HUDEP-2 (cell line): ENCODE results near the gene FHIT.

ENCODE experiments used
- DNase-seq, 76 experiments: peaks; one replicate each; lab custom pipeline; 2025; ENCODE audit not compliant: unreplicated experiment in 76 of 76; lab: John Stamatoyannopoulos, UW

Gene FHIT

DNA sequence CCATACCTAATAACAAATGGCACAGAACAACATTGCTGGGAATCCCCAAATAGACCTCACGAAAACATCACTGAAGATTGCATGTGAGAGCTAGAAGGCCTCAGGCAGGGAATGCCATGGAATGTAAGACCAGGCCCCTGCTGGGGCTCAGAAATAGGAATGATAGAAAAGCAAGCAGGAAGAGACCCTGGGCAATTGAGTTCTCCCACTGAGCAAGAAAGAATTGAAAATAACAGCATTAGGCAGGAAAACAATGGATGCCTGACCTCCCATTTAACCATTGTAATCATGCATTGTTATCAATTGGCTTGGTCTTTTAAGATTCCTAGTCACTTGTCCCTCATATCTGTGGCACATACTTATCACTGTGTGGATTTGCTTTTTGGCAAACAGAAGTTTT lies 581.6 kb downstream of the FHIT start:
- no peak for DNase-seq

DNA sequence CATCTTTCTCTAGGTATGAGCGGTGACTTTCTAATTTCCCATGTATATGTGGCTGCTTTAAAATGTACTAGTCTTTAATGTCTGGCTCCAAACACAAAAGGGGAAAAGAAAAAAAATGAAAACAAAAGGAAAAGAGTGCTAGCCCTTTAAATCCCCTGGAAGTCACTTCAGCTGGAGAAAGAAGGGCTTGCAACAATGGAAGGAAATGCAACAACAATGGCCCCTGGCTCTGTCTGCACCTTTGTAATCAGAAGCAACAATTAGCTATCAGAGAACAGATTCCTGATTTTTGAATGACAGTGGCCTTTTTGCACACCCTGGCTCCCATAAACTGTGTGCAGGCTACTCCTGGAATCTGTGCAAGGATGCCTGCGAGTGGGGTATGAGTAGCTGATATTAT lies 591.2 kb downstream of the FHIT start:
- DNase-seq, result no peak

DNA sequence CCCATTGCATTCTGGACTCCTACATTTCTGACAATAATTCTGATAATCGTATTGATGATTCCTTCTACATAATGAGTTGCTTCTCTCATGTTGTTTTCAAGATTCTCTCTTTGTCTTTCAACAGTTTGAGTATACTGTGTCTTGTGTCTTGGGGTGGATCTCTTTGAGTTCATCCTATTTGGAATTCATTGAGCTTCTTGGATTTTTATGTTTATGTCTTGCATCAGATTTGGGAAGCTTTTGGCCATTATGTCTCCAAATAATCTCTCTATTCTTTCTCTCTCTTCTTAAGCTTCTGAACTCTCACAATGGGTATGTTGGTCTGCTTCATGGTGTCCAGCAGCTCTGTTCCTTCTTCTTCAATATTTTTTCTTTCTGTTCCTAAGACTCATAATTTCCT lies 592.2 kb downstream of the FHIT start:
- DNase-seq, result no peak

DNA sequence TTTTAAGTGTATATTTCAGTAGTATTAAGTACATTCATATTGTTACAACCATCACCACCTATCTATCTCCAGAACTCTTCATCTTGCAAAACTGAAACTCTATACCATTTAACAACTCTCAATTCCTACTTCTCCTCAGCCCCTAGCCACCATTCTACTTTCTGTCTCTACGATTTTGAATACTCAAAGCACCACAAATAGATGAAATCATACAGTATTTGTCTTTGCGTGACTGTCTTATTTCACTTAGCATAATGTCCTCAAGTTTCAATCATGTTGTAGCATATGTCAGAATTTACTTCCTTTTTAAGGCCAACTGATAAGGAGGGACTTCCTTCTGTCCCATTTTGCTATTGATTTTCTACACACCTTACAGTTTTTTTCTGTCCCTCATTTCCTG lies 593.3 kb downstream of the FHIT start:
- DNase-seq, result no peak

DNA sequence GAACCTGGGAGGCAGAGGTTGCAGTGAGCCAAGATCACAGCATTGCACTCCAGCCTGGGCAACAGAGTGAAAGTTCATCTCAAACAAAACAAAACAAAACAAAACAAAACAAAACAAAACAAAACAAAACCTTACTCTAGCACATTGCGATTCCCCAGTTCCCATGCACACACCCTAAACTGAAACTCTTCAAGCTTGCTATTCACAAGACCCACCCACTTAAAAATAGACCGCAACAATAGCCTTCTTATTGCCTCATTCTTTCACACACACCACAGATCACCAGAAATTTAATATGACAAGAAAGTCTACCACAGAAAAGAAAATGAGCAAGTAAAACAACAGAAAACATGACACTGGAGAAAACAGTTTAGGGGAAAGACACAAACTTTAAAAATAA lies 598.4 kb downstream of the FHIT start:
- DNase-seq, result no peak

DNA sequence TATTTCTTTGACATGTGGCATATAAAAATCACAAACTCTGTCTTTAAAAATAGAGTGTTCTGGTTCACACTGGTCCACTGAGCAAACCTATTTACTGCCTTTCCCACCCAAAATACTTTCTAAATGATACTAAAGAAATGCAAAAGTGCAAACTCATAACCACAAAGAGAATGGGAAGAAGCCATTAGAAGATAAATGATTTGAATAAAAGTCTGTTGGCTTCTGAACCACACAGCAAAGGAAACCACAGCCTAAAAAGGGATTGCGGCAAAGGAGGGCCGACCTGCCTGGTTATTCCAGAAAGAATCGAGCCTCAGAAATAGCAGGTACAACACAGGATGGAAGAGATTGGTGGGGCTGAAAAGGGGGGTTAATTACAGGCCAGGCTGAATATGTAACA lies 599.5 kb downstream of the FHIT start:
- DNase-seq, result no peak

DNA sequence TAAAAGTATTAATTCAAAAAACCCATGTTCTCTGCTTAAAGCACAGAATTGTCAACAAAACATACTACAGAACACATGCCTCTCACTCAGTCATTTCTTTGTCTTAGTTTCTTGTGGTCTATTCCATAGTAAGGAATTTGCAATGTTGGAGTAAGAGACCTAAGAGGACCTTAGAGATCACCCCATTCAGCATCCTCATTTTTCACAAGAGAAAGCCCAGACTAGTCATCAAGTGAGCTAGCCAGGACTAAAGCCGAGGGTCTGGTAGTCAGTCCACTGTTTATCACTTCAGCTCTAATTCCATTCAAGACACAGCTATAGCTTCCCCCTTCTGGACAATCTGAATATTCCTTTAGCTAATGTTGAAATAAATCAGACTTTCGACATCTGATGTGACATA lies 601.1 kb downstream of the FHIT start:
- DNase-seq, result no peak

DNA sequence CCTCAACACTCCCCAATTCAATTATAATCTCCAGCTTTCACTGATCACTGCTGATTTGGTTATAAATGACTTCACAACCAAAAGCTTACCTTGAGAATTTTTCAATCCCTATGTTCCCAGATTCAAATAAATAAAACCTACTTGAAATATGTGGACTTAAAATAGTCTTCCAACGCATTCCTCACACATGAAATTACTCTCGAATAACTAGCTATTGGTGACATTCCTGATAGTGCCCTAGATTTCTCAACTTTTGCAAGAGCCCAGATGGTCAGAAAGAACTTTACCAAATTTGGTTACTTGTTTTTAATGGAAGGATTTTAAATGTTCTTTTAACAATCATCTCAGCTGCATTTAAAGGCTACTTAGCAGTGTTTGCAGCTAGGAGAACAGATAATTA lies 605.5 kb downstream of the FHIT start:
- no peak for DNase-seq

DNA sequence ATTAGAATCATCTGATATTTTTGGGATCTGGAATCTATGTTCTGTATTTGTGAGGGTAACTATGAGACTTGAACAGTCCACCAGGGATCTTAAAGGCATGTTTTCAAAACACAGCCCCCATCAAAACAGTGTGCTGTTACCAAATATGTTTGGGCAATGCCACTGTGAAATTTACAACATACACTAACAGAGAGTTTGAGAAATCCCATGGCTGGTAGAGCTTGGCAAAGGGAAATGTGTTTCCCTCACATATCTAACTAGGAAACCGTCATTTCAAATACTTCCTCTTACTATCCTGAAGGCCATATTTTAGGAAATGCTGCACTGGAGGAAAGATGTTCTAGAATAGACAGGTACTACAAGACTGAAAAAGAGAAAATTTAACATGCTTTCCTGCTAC lies 607.4 kb downstream of the FHIT start:
- no peak for DNase-seq

DNA sequence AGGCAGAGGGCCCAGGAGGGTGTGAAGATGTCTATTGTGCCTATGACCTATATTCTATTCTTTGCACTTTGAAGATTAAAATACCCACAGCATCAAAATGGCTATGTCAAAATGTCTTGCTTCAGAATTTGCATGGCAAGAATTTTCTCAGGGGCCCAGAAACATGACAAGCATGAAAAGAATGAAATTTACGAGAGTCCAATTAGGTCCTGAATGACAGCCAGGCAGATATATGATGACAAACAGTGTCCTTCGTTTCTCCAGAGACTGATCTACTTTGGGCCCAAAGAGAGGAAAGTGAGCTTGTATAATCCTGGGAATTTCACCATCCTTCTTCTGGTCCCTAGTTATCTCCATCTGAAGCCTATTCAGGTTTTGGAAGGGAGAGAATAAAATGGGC lies 609.9 kb downstream of the FHIT start:
- no peak for DNase-seq

DNA sequence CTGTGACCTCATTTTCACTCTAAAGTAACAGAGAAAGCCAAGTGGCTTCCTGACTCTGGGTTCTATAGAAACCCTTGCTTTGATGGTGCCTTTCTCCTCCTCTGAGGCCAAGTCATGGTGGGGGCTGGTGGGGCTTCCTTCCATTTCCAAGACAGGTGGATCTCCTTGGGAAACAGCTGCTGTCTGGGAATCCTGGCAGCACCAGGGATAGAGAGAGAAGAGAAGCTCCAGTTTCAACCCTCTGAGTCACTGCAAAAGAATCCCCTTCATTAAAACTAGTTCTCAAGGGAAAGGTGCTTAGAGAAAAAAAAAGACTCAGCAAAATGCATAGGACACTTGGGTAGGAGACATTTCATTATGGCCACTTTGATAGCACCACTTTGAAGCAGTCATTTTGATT lies 614.4 kb downstream of the FHIT start:
- no peak for DNase-seq

DNA sequence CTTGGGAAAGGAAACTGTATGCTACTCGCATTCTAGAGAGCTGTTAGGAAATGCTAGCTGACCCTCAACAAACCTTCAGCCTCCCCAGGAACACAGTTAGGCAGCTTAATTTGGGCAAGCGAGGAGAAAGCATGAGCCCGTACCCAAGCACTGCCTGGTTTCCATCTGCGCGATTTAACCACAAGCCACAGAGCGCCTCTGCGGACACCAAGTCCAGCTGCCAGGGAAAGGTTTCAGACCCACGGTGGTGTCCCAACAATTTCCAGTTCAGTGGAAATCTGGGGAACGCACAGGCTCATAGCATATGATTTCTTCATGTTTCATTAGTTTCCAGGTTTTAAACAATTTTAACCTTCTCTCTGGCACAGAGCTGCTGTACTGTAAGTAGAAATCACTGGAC lies 617.6 kb downstream of the FHIT start:
- DNase-seq, result no peak

DNA sequence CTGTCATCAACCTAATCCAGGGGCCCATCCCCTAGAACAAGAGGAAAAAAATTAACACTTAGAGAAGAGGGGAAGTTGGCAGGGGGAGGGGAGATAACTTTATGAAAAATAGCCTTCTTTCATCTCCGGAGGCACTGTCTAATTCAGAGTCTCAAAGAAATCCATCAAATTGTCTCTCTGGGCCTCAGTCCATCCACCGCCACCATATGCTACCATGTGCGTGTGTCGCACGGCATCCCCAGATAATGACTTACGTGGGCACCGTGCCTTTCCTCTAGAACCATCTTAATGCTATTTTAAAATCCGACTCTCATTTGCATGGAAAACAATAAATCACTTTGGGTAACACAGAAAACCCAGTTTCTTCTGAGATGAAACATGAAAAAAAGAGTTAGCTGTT lies 619.7 kb downstream of the FHIT start:
- no peak for DNase-seq

DNA sequence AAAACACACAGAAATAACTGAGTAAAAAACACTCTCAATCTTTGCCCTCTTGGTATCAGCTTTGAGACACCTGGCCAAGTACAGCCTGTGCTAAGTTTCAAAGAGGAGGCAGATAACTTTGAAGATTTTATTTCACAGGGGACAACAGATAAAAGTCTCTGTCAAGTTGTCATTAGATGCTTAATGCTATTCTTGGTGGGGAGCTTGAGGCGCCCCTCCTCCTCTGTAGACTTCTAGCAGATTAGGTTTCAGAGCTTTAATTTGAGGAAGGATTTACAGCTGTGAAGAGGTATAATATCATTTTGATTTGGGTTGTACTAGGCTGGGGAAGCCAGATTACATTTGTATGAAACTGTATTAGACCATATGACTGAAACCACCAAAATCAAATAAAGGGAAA lies 620.3 kb downstream of the FHIT start:
- DNase-seq, result no peak

DNA sequence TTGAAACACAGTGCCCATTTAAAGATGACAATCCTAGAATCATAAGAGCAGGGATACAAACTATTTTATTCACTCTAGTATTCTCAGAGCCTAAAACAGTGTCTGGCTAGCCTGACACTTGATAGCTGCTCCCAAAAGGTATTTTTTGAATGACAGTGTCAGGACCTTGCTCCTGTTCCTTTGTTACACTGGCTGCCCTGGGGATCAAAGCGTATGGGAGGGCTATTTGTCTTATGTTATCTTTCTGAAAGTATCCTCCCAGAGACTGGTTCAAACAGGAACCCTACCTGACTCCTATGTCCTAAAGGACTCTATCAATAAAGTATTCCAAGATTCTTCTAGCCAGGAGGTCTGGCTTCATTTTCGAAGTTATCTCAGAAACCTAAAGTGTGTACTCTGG lies 621.4 kb downstream of the FHIT start:
- DNase-seq, result no peak

DNA sequence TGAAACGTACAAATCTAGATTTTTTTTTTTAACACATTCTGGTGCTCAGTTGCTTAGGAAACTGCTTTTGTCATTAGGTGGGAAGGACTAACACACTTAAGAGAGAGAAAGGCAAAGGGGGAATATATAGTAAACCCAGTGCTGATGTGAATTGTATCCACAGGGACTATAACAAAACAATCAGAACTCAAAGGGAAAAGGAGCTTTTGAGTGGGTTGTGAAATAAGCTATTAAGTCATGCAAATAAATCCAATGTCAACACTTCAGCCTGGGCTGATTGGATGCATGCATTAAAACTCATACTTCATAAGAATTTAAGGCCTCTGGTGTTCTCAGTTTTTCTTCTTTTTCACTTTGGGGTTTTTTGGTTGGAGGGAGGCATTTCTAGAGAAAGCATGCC lies 628.9 kb downstream of the FHIT start:
- DNase-seq, result no peak

DNA sequence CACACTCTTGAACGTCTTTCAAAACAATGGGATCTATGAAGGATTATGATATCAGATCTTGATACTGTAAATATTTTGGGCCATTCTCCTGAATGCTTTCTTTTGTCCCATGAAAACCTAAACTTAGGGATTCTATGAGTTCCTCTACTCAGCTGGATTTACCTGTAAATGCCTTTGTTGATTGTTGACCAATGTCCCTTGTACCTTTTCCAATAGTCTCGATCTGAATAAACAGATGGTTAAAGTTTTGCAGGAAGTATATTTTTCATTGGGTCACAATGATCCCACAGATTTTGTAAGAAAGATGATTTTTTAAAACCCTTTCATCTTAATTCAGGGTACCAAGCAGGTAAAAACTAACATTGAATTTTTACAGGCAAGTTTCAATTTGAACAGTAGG lies 634.1 kb downstream of the FHIT start:
- no peak for DNase-seq

DNA sequence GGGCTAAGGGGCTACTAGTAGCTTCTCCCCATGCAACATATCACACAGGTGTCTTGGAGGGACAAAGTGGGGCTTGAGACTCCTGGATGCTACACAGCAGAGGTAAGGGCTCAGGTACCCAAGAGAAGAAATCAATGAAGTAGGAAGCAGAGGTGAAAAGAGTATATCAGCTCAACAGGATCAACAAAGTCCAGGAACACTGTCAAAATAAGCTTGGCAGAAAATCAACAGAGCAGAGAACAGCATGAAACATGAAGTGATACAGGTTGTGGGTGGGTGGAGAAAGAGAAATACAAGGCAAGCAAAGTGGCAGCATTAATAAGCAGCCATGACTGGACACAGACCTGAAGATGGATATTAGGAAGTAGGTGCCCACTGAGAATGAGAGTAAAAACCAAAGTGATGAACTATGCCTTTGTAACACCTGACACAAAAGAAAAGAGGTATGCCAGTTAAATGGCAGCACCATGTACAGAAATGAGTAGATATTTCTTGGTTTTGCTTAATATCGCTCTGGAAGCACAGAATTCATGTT lies 637.4 kb downstream of the FHIT start:
- no peak for DNase-seq

DNA sequence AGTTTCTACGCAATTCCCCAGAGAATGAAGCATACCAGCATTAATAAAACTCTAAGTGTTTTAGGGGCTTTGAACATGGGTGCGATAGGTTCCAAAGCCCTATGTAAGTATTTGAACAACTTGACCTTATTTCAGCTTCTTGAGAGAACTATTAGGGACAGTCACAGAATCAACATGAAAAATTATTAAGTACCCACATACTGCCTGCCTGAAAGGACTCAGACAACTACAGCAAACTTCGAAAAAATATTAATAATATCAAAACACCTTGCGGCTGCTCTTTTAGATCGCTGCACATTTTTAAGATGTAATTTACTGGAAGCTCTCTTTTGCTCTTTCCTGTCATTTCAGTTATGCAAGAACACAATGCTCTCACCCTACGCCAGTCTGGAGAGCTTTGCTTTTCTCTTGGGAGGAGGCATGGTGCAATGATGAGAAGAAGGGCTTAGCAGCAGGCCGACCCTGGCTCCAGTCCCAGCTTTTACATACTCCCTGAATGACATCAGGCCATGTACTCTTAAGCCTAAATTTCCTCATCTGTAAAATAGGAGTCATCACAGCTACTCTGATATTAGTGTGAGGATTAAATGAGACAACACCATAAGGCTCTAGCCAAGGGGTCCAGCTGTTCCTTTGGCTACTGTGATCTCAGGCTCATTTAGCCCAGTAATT lies 640.7 kb downstream of the FHIT start:
- no peak for DNase-seq

DNA sequence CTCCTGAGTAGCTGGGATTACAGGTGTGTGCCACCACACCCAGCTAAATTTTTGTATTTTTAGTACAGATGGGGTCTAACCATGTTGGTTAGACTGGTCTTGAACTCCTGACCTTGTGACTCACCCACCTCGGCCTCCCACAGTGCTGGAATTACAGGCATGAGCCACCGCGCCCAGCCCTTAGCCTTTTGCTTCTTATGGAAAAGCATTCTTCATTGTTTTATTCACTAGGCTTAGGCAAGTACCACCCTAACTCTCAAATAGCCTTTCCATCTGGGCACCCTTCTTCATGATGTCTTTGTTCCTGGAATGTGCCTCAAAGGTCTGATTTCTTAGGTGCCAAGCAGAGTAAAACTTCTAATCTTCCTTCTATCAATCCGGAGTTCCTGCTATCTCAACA lies 641.8 kb downstream of the FHIT start:
- DNase-seq, result no peak

DNA sequence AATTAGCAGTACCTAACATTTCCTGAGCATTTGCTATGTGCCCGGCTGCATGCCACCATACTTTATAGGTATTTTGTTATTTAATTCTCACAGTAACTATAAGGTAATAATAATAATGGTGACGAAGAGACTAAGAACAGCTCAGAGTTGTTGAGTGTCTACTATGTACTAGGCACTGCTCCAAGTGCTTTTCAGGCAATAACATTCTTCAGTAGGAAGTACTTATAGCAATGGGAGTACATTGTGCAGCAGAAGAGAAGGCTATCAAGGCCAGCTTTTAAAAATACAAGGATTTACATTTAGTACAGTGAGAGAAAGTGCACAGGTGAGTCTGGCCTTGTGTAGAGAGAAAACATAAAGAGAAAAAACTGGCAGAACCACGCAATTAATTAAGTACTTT lies 647.4 kb downstream of the FHIT start:
- DNase-seq, result no peak

DNA sequence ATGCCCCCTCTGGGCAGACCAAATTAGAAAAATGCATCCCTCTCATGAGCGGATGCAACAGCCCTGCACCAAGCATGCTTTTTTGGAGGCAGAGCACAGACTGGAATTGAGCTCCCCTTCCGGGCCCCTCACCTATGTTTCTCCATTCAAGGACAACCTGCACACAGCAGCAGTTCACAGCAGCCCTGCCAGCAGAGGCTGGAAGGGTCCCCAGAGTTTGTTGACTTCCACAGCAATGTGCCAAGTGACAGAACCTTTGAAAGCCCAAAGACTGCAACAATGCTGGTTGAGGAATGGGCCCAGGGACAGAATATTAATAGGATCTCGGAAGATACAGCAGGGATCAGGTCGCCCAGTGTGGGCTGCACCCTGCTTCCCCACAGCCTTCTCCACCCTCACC lies 650.4 kb downstream of the FHIT start:
- no peak for DNase-seq

DNA sequence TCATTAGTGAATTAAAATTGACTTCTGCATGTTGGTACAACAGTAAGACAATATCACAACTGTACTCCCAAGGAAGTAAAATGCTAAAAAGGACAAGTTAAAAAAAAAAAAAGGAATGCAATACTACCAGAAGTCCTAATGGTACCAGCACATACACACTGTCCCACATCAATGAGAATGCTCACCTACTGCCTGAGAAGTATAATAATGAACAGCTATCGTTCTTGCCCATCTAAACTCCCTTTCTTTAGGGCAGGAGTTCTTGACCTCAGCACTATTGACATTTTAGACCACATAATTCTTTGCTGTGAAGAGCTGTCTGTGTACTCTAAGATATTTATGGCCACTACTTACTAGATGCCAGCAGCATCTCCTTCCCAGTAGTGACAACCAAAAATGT lies 651.7 kb downstream of the FHIT start:
- DNase-seq, result no peak
